ENCODE data around the gene DNAH6.

GRCh38 chr2:84796798-84797197 lies 280.5 kb downstream of the DNAH6 start:
- no peak for TF ChIP-seq GATA3 (IDR thresholded peaks at IDR 0.05; ENCODE audit: low read depth, low read length)
- TF ChIP-seq GATA2 (IDR thresholded peaks at IDR 0.05; ENCODE audit: low read depth, low read length) = no peak

Data from SH-SY5Y (cell line).